Natural killer cell (primary cell): ENCODE results near the gene RBM47. TPM values are rescaled to one million over a fixed set of nuclear protein-coding genes. Genes with fewer than 3 reads are reported as not detected.

Experiments
- ATAC-seq, 3 donors: fragments of 150-1000 bp in 2 of 3; fragments of 200-7000 bp in 1 of 3; cut with Tn5 transposase; 1 replicate in 1 of 3; 2 replicates in 2 of 3; pipeline ENCODE4 v1.10.0; 2021; ENCODE audit warnings: mild to moderate bottlenecking in 2 of 3, moderate library complexity in 2 of 3
- DNase-seq, 2 donors: peaks; one replicate each; pipeline versions ENCODE4 v3.0.0 to v3.0.0-alpha.2; 2013 to 2021; ENCODE audit warnings: mixed read lengths in 1 of 2
- H3K27ac ChIP-seq: one replicate; pipeline ENCODE4 v1.5.1; 2013; ENCODE audit warnings: mild to moderate bottlenecking, low read length
- H3K27me3 ChIP-seq: one replicate; pipeline ENCODE4 v1.6.1; 2013; ENCODE audit warnings: low read length; ENCODE audit not compliant: control insufficient read depth, insufficient read depth
- H3K36me3 ChIP-seq: one replicate; pipeline ENCODE4 v1.6.1; 2013; ENCODE audit warnings: low read length; ENCODE audit not compliant: control insufficient read depth, insufficient read depth
- H3K4me1 ChIP-seq: one replicate; pipeline ENCODE4 v1.6.1; 2013; ENCODE audit warnings: low read length; ENCODE audit not compliant: control insufficient read depth, insufficient read depth
- H3K4me3 ChIP-seq: one replicate; pipeline ENCODE4 v1.5.1; 2013; ENCODE audit warnings: low read length
- H3K9me3 ChIP-seq: one replicate; pipeline ENCODE4 v1.6.1; 2013; ENCODE audit warnings: low read length; ENCODE audit not compliant: control insufficient read depth, insufficient read depth
- H3K27ac Mint-ChIP-seq, 2 donors: one replicate each; pipeline ENCODE4 v1.8.0; 2022; ENCODE audit warnings: mild to moderate bottlenecking in 2 of 2, mixed read lengths in 2 of 2, moderate library complexity in 1 of 2
- H3K27me3 Mint-ChIP-seq, 2 donors: one replicate each; pipeline ENCODE4 v1.8.0; 2022; ENCODE audit warnings: low read depth in 2 of 2, mixed read lengths in 2 of 2
- H3K36me3 Mint-ChIP-seq: one replicate; pipeline ENCODE4 v1.8.0; 2022; ENCODE audit warnings: mixed read lengths
- H3K4me1 Mint-ChIP-seq, 2 donors: one replicate each; pipeline ENCODE4 v1.8.0; 2022; ENCODE audit warnings: mixed read lengths in 2 of 2
- H3K4me3 Mint-ChIP-seq: one replicate; pipeline ENCODE4 v1.8.0; 2022; ENCODE audit warnings: mild to moderate bottlenecking, moderate library complexity, mixed read lengths
- H3K9me3 Mint-ChIP-seq, 2 donors: one replicate each; pipeline ENCODE4 v1.8.0; 2022; ENCODE audit warnings: mixed read lengths in 2 of 2
- CTCF ChIP-seq: fragments of 200-600 bp; IDR thresholded peaks from one replicate; pipeline ENCODE4 v1.8.0; 2022; ENCODE audit warnings: antibody characterized with exemption
- WGBS: methylation state at CpG from one replicate; pipeline ENCODE4 v1.1.7; 2013; ENCODE audit warnings: missing lambda C conversion rate; ENCODE audit not compliant: insufficient coverage; 5-methylcytosine and 5-hydroxymethylcytosine counted together
- intact Hi-C: fragments of 100-400 bp; cut with micrococcal nuclease; formaldehyde crosslinking; loops from one replicate; pipeline ENCODE4 v1.14.2; 2022
- total RNA-seq, 4 donors: library from RNA; stranded (reverse); fragments of 120-200 nt in 1 of 4; gene quantifications; one replicate each; pipeline versions ENCODE4 v1.2.3 to v1.2.4, GENCODE V29; 2013 to 2022

Gene RBM47
- total RNA-seq, 3 donors from 2014 or later (not counting 1 experiment from before 2014, with no cell fraction given), result 2.0 to 7.7 (median 3.9) TPM

GRCh38 chr4:40441430-40441829 lies 188.2 kb downstream of the RBM47 start:
- Mint-ChIP-seq H3K4me3 (no peak overlapping the region), H3K4me1 (no peaks in the 10 kb centered on the region), H3K36me3 (no peaks in the 10 kb centered on the region), H3K27me3 (no peaks in the 10 kb centered on the region), H3K27ac (no peak overlapping the region), H3K9me3 (no peaks in the 10 kb centered on the region)
- H3K27ac ChIP-seq, result no peak overlapping the region
- H3K27me3 ChIP-seq, result no peaks in the 10 kb centered on the region
- DNase-seq (no peak), ATAC-seq (no peak)
- intact Hi-C loops, result no loop called here
- TF ChIP-seq CTCF, result no peak
- H3K4me3 ChIP-seq, result no peak overlapping the region
- no peaks in the 10 kb centered on the region for H3K4me1 ChIP-seq
- WGBS, result 100% methylated on average over 1 of the region's 1 CpG
- H3K36me3 ChIP-seq, result no peaks in the 10 kb centered on the region
- no peaks in the 10 kb centered on the region for H3K9me3 ChIP-seq

- H3K9me3 Mint-ChIP-seq, result no peaks in the 10 kb centered on the region
- intact Hi-C loops, result no loop called here
Observed at GRCh38 chr4:40439519-40439918, 190.1 kb downstream of the RBM47 start.

GRCh38 chr4:40438384-40439026 lies 191.2 kb downstream of the RBM47 start:
- no peak for ATAC-seq
- DNase-seq, result no peak
- Mint-ChIP-seq H3K36me3 (no peaks in the 10 kb centered on the region), H3K27ac (no peak overlapping the region), H3K9me3 (no peaks in the 10 kb centered on the region), H3K27me3 (no peaks in the 10 kb centered on the region), H3K4me3 (no peak overlapping the region), H3K4me1 (no peaks in the 10 kb centered on the region)
- H3K9me3 ChIP-seq, result no peaks in the 10 kb centered on the region
- no peaks in the 10 kb centered on the region for H3K27me3 ChIP-seq
- 96% methylated on average over 64 of the region's 64 CpGs for WGBS
- intact Hi-C loops, result no loop called here
- no peak for TF ChIP-seq CTCF
- H3K36me3 ChIP-seq, result no peaks in the 10 kb centered on the region
- H3K27ac ChIP-seq, result no peak overlapping the region
- H3K4me3 ChIP-seq, result no peak overlapping the region
- no peaks in the 10 kb centered on the region for H3K4me1 ChIP-seq

More at GRCh38 chr4:40439519-40439918, 190.1 kb downstream of the RBM47 start:
- no peak for ATAC-seq
- no peak for DNase-seq
- no peak overlapping the region for H3K4me3 ChIP-seq
- Mint-ChIP-seq H3K36me3 (no peaks in the 10 kb centered on the region), H3K27me3 (no peaks in the 10 kb centered on the region), H3K27ac (no peak overlapping the region), H3K4me3 (no peak overlapping the region), H3K4me1 (no peaks in the 10 kb centered on the region)
- H3K4me1 ChIP-seq, result no peaks in the 10 kb centered on the region
- TF ChIP-seq CTCF, result no peak
- no peaks in the 10 kb centered on the region for H3K27me3 ChIP-seq
- H3K9me3 ChIP-seq, result no peaks in the 10 kb centered on the region
- no peak overlapping the region for H3K27ac ChIP-seq
- WGBS, result 86% methylated on average over 1 of the region's 1 CpG
- H3K36me3 ChIP-seq, result no peaks in the 10 kb centered on the region
